DOHH2 (cell line): ENCODE measurements around the gene TMEM165.

Source experiments
- H3F3A ChIP-seq: fragments of 200-600 bp; sonication (generic), shearing (Covaris generic); 2 replicates; pipeline ENCODE4 v1.6.0; 2016; ENCODE audit warnings: antibody characterized with exemption, mild to moderate bottlenecking; ENCODE audit not compliant: control insufficient read depth, insufficient read depth
- H3K27ac ChIP-seq: fragments of 200-600 bp; sonication (generic); 2 replicates; pipeline ENCODE4 v1.5.1; 2014; ENCODE audit warnings: low read depth, mild to moderate bottlenecking, low read length, moderate library complexity
- H3K27me3 ChIP-seq: fragments of 200-600 bp; sonication (generic); 2 replicates; pipeline ENCODE4 v1.6.1; 2014; ENCODE audit warnings: mild to moderate bottlenecking, low read length, mixed read lengths; ENCODE audit not compliant: control insufficient read depth
- H3K36me3 ChIP-seq: fragments of 200-600 bp; sonication (generic); 2 replicates; pipeline ENCODE4 v1.6.1; 2014; ENCODE audit warnings: mild to moderate bottlenecking, low read length, moderate library complexity, mixed read lengths; ENCODE audit not compliant: control insufficient read depth
- H3K4me1 ChIP-seq: fragments of 200-600 bp; sonication (generic); 2 replicates; pipeline ENCODE4 v1.6.1; 2014; ENCODE audit warnings: mild to moderate bottlenecking, low read length, mixed read lengths; ENCODE audit not compliant: control insufficient read depth
- H3K4me2 ChIP-seq: fragments of 200-600 bp; sonication (generic); 2 replicates; pipeline ENCODE4 v1.6.0; 2014; ENCODE audit warnings: mild to moderate bottlenecking, low read length, moderate library complexity
- H3K4me3 ChIP-seq: fragments of 200-600 bp; sonication (generic); 2 replicates; pipeline ENCODE4 v1.5.1; 2014; ENCODE audit warnings: mild to moderate bottlenecking, low read length, mixed read lengths
- H3K79me2 ChIP-seq: fragments of 200-600 bp; sonication (generic); 2 replicates; pipeline ENCODE4 v1.6.1; 2014; ENCODE audit warnings: mild to moderate bottlenecking, low read length, mixed read lengths; ENCODE audit not compliant: control insufficient read depth
- H3K9me2 ChIP-seq: fragments of 200-600 bp; sonication (generic); replicated peaks from 2 replicates; pipeline ENCODE4 v1.6.1; 2014; ENCODE audit warnings: mild to moderate bottlenecking, low read length, mixed read lengths; ENCODE audit not compliant: control insufficient read depth
- H3K9me3 ChIP-seq: fragments of 200-600 bp; sonication (generic); 2 replicates; pipeline ENCODE4 v1.6.1; 2014; ENCODE audit warnings: antibody characterized with exemption, low read length, mixed read lengths; ENCODE audit not compliant: control insufficient read depth, insufficient read depth
- H4K20me1 ChIP-seq: fragments of 200-600 bp; sonication (generic); 2 replicates; pipeline ENCODE4 v1.6.0; 2014; ENCODE audit warnings: low read depth, mild to moderate bottlenecking, antibody characterized with exemption, low read length, moderate library complexity; ENCODE audit not compliant: control insufficient read depth, insufficient read depth
- CTCF ChIP-seq: fragments of 200-600 bp; sonication (generic); IDR thresholded peaks from one replicate; pipeline ENCODE4 v1.5.1; 2014; ENCODE audit warnings: antibody characterized with exemption, mild to moderate bottlenecking, low read depth, low read length; ENCODE audit not compliant: poor library complexity, severe bottlenecking
- EZH2phosphoT487 ChIP-seq: fragments of 200-600 bp; sonication (generic); IDR thresholded peaks from 2 replicates; pipeline ENCODE4 v1.6.1; 2017; ENCODE audit warnings: borderline replicate concordance, mild to moderate bottlenecking, antibody characterized with exemption, low read length, moderate library complexity, mixed read lengths

The TMEM165 gene

GRCh38 chr4:55396308-55397125 lies 760 bp downstream of the TMEM165 start:
- H4K20me1 ChIP-seq, result peaks cover 31% of the 10 kb centered on the region

GRCh38 chr4:55397126-55397436 lies 1.3 kb downstream of the TMEM165 start:
- Histone ChIP-seq H3K27me3 (no peaks in the 10 kb centered on the region; the same call in 1 of the 2 replicates), H3K4me1 (peaks cover 47% of the 10 kb centered on the region), H3K9me3 (no peaks in the 10 kb centered on the region), H3K4me2 (peak overlapping the region; percentile 95), H3K36me3 (peaks cover 50% of the 10 kb centered on the region), H3K4me3 (peak overlapping the region; percentile 87), H3F3A (no peaks in the 10 kb centered on the region), H3K9me2 (no peaks in the 10 kb centered on the region), H3K79me2 (peaks cover 70% of the 10 kb centered on the region), H4K20me1 (peaks cover 31% of the 10 kb centered on the region), H3K27ac (peak overlapping the region; percentile 71)
- TF ChIP-seq EZH2phosphoT487 (no peak), CTCF (no peak)

More at GRCh38 chr4:55396308-55397125, 760 bp downstream of the TMEM165 start:
- Histone ChIP-seq H3K79me2 (peaks cover 66% of the 10 kb centered on the region), H3K27me3 (no peaks in the 10 kb centered on the region; the same call in 1 of the 2 replicates), H3K27ac (peak overlapping the region; percentile 71), H3K9me2 (no peaks in the 10 kb centered on the region), H3K4me1 (peaks cover 47% of the 10 kb centered on the region), H3F3A (no peaks in the 10 kb centered on the region), H3K9me3 (no peaks in the 10 kb centered on the region), H3K4me2 (peak overlapping the region; percentile 95), H3K36me3 (peaks cover 50% of the 10 kb centered on the region), H3K4me3 (peak overlapping the region; percentile 87)
- TF ChIP-seq CTCF, result no peak
- no peak for TF ChIP-seq EZH2phosphoT487

- Histone ChIP-seq H3K36me3 (peaks cover 50% of the 10 kb centered on the region), H3K27me3 (no peaks in the 10 kb centered on the region; the same call in 1 of the 2 replicates), H3K79me2 (peaks cover 73% of the 10 kb centered on the region), H3K4me1 (peaks cover 47% of the 10 kb centered on the region), H3K27ac (peak overlapping the region; percentile 71), H4K20me1 (peaks cover 31% of the 10 kb centered on the region), H3K4me3 (peak overlapping the region; percentile 87), H3K4me2 (peak overlapping the region; percentile 95), H3K9me3 (no peaks in the 10 kb centered on the region), H3K9me2 (no peaks in the 10 kb centered on the region), H3F3A (no peaks in the 10 kb centered on the region)
- TF ChIP-seq CTCF, result no peak
- no peak for TF ChIP-seq EZH2phosphoT487
Measured at GRCh38 chr4:55397520-55398321, 2.0 kb downstream of the TMEM165 start.
